Right renal cortex interstitium (tissue), 3 donors: Measurements from ENCODE around the gene APLP1. TPM values are rescaled to one million over a fixed set of nuclear protein-coding genes. Genes with fewer than 3 reads are reported as not detected.
"Not testable (repeated sequence)": the region's sequence is repeated elsewhere in the genome, so short reads cannot be mapped to it uniquely, and the experiment has no call there.

Experiments used
- DNase-seq, 3 donors: peaks; one replicate each; pipeline ENCODE4 v3.0.0-alpha.2; 2013; ENCODE audit warnings: low read depth in 3 of 3, low spot score in 2 of 3
- polyA plus RNA-seq, 3 donors: library from polyadenylated mRNA; unstranded; fragments of 120-200 nt; gene quantifications; one replicate each; pipeline ENCODE4 v1.2.1, GENCODE V29; 2013; ENCODE audit not compliant: insufficient read length in 3 of 3

Gene APLP1
- polyA plus RNA-seq, 3 donors: 17.7 to 25.0 (median 23.4) TPM

- no peak for DNase-seq
These were observed 16.2 kb upstream of the APLP1 start, which contains the start of gene NPHS1 for GRCh38 chr19:35852029-35852780. NPHS1 (minus strand) TSS chr19:35852504; CDS start chr19:35851837, 667 bp downstream.

GRCh38 chr19:35853038-35853756, 15.2 kb upstream of the APLP1 start:
- no peak for DNase-seq

- no peak for DNase-seq
These were observed 11.7 kb upstream of the APLP1 start, which contains the start of gene KIRREL2 for GRCh38 chr19:35856546-35857149. KIRREL2 (plus strand) TSS chr19:35856911; CDS start chr19:35857120, 209 bp downstream.

GRCh38 chr19:35858311-35858710, 10.1 kb upstream of the APLP1 start:
- no peak for DNase-seq

- DNase-seq: no peak
These were observed 9.0 kb upstream of the APLP1 start for GRCh38 chr19:35859414-35859813.

GRCh38 chr19:35860436-35860817, 7.9 kb upstream of the APLP1 start:
- no peak for DNase-seq

- no peak for DNase-seq
These were observed 7.3 kb upstream of the APLP1 start for GRCh38 chr19:35860818-35861639.

GRCh38 chr19:35861640-35862160, 6.7 kb upstream of the APLP1 start:
- DNase-seq: no peak

GRCh38 chr19:35862528-35862927, 5.8 kb upstream of the APLP1 start:
- DNase-seq: no peak

GRCh38 chr19:35863018-35863417, 5.4 kb upstream of the APLP1 start:
- DNase-seq: no peak

GRCh38 chr19:35868823-35869326, 501 bp downstream of the APLP1 start:
- DNase-seq: no peak

GRCh38 chr19:35869327-35870123, 1.2 kb downstream of the APLP1 start:
- DNase-seq: no peak

GRCh38 chr19:35870124-35870736, 1.9 kb downstream of the APLP1 start:
- not testable (repeated sequence) for DNase-seq

- no peak for DNase-seq
These were observed 2.4 kb downstream of the APLP1 start for GRCh38 chr19:35870798-35871197.

GRCh38 chr19:35871611-35872010, 3.2 kb downstream of the APLP1 start:
- DNase-seq: no peak

- no peak for DNase-seq
These were observed 3.8 kb downstream of the APLP1 start for GRCh38 chr19:35872180-35872579.

- DNase-seq: no peak
These were observed 6.1 kb downstream of the APLP1 start for GRCh38 chr19:35874392-35874930.

- DNase-seq: no peak
These were observed 10.7 kb downstream of the APLP1 start for GRCh38 chr19:35879068-35879467.
